ENCODE results near the gene DCAF8.

DCAF8 gene

DNA sequence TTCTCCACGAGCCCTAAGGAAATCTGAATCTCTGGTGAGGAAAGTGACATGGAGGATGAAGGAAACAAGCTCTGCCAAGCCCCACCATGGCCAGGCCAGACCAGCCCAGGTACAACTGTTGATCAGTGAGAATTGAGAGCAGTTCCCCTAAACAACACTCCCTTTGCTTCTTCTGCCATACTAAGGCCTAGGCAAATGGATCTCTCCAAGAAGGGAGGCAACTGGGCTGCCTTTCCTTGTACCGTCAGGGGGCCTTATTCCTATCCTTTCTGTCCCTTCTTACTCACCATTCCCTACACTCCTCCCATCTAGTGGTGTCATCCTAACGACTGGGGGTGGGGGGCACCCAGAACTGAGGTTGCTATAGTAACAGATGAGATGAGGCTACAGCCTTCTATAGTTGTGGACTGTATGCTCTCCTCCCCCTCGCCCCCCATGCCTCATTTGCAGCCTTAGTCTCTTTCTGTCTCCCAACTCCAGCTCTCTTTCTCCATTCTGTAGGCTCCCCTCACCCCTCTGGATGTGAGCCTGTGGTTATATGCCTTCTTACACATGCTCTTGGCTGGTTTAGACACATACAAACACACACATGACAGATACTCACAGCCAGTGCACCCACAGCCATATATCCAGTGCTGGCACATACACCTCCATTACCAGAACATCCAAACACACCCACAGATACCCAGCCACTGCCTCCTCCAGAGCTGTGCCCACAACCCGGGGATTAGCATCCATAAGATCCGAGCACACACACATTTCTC is 53.6 kb downstream of the DCAF8 start:
- Histone ChIP-seq H3K36me3 (ENCODE audit: insufficient read depth, low read length) (peaks cover 20% of the 10 kb centered on the region; the same call in 1 of the 2 replicates), H3K4me1 (ENCODE audit: insufficient read depth, low read length, poor library complexity, severe bottlenecking) (peaks cover 32% of the 10 kb centered on the region), H3K9ac (ENCODE audit: low read depth, low read length, poor library complexity, severe bottlenecking) (no peak overlapping the region), H3K79me2 (ENCODE audit: insufficient read depth, low read length) (peaks cover 14% of the 10 kb centered on the region), H3K27me3 (ENCODE audit: insufficient read depth, low read length, poor library complexity, severe bottlenecking) (no peaks in the 10 kb centered on the region), H2AFZ (ENCODE audit: low read length) (no peak overlapping the region), H3K9me3 (ENCODE audit: insufficient read depth, low read depth, low read length) (no peaks in the 10 kb centered on the region), H3F3A (ENCODE audit: low read depth) (no peaks in the 10 kb centered on the region), H3K4me2 (ENCODE audit: low read depth, low read length, poor library complexity, severe bottlenecking) (no peak overlapping the region), H4K20me1 (ENCODE audit: insufficient read depth, low read length, poor library complexity, severe bottlenecking) (peaks cover 5% of the 10 kb centered on the region), H3K9me2 (replicated peaks; ENCODE audit: low read depth, low read length) (no peaks in the 10 kb centered on the region), H3K4me3 (ENCODE audit: low read length, poor library complexity, severe bottlenecking) (no peak overlapping the region)
- TF ChIP-seq, protein P1, sequence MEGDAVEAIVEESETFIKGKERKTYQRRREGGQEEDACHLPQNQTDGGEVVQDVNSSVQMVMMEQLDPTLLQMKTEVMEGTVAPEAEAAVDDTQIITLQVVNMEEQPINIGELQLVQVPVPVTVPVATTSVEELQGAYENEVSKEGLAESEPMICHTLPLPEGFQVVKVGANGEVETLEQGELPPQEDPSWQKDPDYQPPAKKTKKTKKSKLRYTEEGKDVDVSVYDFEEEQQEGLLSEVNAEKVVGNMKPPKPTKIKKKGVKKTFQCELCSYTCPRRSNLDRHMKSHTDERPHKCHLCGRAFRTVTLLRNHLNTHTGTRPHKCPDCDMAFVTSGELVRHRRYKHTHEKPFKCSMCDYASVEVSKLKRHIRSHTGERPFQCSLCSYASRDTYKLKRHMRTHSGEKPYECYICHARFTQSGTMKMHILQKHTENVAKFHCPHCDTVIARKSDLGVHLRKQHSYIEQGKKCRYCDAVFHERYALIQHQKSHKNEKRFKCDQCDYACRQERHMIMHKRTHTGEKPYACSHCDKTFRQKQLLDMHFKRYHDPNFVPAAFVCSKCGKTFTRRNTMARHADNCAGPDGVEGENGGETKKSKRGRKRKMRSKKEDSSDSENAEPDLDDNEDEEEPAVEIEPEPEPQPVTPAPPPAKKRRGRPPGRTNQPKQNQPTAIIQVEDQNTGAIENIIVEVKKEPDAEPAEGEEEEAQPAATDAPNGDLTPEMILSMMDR (conservative IDR thresholded peaks at IDR 0.05; ENCODE audit: low read length): no peak

DNA sequence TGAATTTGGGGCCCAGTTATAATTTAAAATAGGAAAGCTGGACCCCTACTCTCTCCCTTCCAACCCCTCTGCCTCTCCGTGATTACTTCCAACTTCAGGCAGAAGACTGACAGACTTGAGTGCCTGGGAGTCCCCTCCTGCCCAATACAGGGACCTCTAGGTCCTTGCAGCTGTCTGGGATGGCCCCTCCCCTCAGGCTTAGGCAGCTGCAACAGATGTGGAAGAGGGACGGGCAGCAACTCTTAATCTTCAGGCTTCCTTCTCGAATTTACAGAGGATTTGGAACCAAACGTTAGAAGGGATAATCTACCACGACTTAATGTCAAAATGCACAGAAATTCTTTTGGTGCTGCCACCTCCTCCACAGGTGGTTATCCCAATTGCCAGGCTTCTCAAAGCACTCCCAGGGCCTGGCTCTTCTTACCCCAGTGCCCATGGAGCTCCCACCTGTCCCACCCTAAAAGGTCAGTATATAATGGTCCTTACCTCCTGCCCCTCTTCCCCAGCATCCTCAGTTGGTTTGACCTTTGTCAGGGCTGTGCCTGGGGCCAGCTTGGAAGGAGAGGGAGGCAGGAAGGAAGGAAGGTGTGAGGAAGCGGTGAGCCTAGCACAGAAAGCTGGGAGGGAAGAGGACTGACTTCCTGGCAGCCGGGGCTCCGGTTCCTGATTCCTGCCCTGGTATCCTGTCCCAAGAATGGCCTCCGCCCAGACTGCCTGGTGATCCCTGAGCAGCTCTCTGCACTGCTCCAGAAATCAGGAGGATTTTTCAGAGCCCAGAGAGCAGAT is 54.4 kb downstream of the DCAF8 start:
- TF ChIP-seq, protein P1 (conservative IDR thresholded peaks at IDR 0.05; ENCODE audit: low read length): no peak
- no peak for TF ChIP-seq EZH2phosphoT487 (IDR thresholded peaks at IDR 0.05; ENCODE audit: borderline replicate concordance)
- Histone ChIP-seq H3F3A (ENCODE audit: low read depth) (no peaks in the 10 kb centered on the region), H2AFZ (ENCODE audit: low read length) (no peak overlapping the region), H4K20me1 (ENCODE audit: insufficient read depth, low read length, poor library complexity, severe bottlenecking) (peaks cover 5% of the 10 kb centered on the region), H3K9ac (ENCODE audit: low read depth, low read length, poor library complexity, severe bottlenecking) (no peak overlapping the region), H3K36me3 (ENCODE audit: insufficient read depth, low read length) (peaks cover 14% of the 10 kb centered on the region; the same call in 1 of the 2 replicates), H3K27me3 (ENCODE audit: insufficient read depth, low read length, poor library complexity, severe bottlenecking) (no peaks in the 10 kb centered on the region), H3K4me1 (ENCODE audit: insufficient read depth, low read length, poor library complexity, severe bottlenecking) (peaks cover 32% of the 10 kb centered on the region), H3K4me3 (ENCODE audit: low read length, poor library complexity, severe bottlenecking) (no peak overlapping the region), H3K9me2 (replicated peaks; ENCODE audit: low read depth, low read length) (no peaks in the 10 kb centered on the region), H3K9me3 (ENCODE audit: insufficient read depth, low read depth, low read length) (no peaks in the 10 kb centered on the region), H3K79me2 (ENCODE audit: insufficient read depth, low read length) (peaks cover 14% of the 10 kb centered on the region), H3K4me2 (ENCODE audit: low read depth, low read length, poor library complexity, severe bottlenecking) (no peak overlapping the region)

DNA sequence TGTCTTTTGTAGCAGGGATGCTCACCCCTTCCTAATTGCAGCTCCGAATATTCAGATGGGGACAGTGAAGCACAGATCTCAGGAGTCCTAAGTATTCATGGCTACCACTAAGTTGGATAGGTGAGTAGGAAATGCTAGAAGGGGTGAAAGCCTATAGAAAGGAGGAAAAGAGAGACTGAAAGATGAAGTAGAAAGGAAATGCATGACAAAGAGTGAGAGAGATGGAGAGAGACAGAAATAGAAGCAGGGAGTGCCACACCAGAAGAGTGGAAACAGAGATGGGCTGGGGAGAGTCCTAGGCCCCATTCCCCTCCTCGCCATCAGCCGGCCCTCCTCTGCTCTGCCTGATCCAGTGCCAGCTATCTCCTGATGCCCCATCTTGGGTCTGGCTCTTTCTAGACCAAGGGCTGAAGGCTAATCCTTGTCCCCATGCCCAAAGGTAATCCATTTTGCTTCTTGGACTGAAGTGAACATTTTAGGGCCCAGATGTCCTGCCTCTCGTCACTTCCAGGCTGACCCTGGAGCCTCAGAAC is 55.2 kb downstream of the DCAF8 start:
- H3F3A ChIP-seq (ENCODE audit: low read depth): no peaks in the 10 kb centered on the region
- no peaks in the 10 kb centered on the region for H3K9me3 ChIP-seq (ENCODE audit: insufficient read depth, low read depth, low read length)
- no peak overlapping the region for H3K4me3 ChIP-seq (ENCODE audit: low read length, poor library complexity, severe bottlenecking)
- H3K4me2 ChIP-seq (ENCODE audit: low read depth, low read length, poor library complexity, severe bottlenecking): peak overlapping the region; percentile 86
- no peak overlapping the region for H2AFZ ChIP-seq (ENCODE audit: low read length)
- peaks cover 14% of the 10 kb centered on the region for H3K79me2 ChIP-seq (ENCODE audit: insufficient read depth, low read length)
- TF ChIP-seq EZH2phosphoT487 (IDR thresholded peaks at IDR 0.05; ENCODE audit: borderline replicate concordance): no peak
- TF ChIP-seq, protein P1 (conservative IDR thresholded peaks at IDR 0.05; ENCODE audit: low read length): no peak
- no peaks in the 10 kb centered on the region for H3K9me2 ChIP-seq (replicated peaks; ENCODE audit: low read depth, low read length)
- H3K36me3 ChIP-seq (ENCODE audit: insufficient read depth, low read length): peaks cover 6% of the 10 kb centered on the region; the same call in 1 of the 2 replicates
- H3K27me3 ChIP-seq (ENCODE audit: insufficient read depth, low read length, poor library complexity, severe bottlenecking): no peaks in the 10 kb centered on the region
- H4K20me1 ChIP-seq (ENCODE audit: insufficient read depth, low read length, poor library complexity, severe bottlenecking): peaks cover 5% of the 10 kb centered on the region
- no peak overlapping the region for H3K9ac ChIP-seq (ENCODE audit: low read depth, low read length, poor library complexity, severe bottlenecking)
- H3K4me1 ChIP-seq (ENCODE audit: insufficient read depth, low read length, poor library complexity, severe bottlenecking): peaks cover 32% of the 10 kb centered on the region

All from Loucy (cell line).